Mucosa of stomach (tissue), 1 donor: ENCODE data around the gene PRKN.

ENCODE experiments used
- H3K27me3 ChIP-seq: one replicate; pipeline ENCODE4 v1.7.0; 2013; ENCODE audit warnings: mild to moderate bottlenecking, low read length; ENCODE audit not compliant: control insufficient read depth, insufficient read depth
- H3K36me3 ChIP-seq: one replicate; pipeline ENCODE4 v1.7.0; 2013; ENCODE audit warnings: low read length; ENCODE audit not compliant: control insufficient read depth, insufficient read depth
- H3K4me1 ChIP-seq: one replicate; pipeline ENCODE4 v1.7.0; 2013; ENCODE audit warnings: mild to moderate bottlenecking, low read length; ENCODE audit not compliant: control insufficient read depth, insufficient read depth
- H3K4me3 ChIP-seq: one replicate; pipeline ENCODE4 v1.7.0; 2013; ENCODE audit warnings: low read length
- H3K9ac ChIP-seq: one replicate; pipeline ENCODE4 v1.7.0; 2013; ENCODE audit warnings: mild to moderate bottlenecking, low read length, moderate library complexity
- H3K9me3 ChIP-seq: one replicate; pipeline ENCODE4 v1.7.0; 2013; ENCODE audit warnings: mild to moderate bottlenecking, low read length, moderate library complexity; ENCODE audit not compliant: control insufficient read depth
- donor health status: Pancreatic carcinoma.

The PRKN gene

GRCh38 chr6:162313922-162314660, 413.5 kb downstream of the PRKN start:
- H3K27me3 ChIP-seq: no peaks in the 10 kb centered on the region
- no peaks in the 10 kb centered on the region for H3K36me3 ChIP-seq
- no peaks in the 10 kb centered on the region for H3K4me1 ChIP-seq
- H3K4me3 ChIP-seq: no peak overlapping the region
- H3K9ac ChIP-seq: no peak overlapping the region
- H3K9me3 ChIP-seq: no peaks in the 10 kb centered on the region

GRCh38 chr6:162307865-162308264, 419.7 kb downstream of the PRKN start:
- H3K4me1 ChIP-seq: no peaks in the 10 kb centered on the region
- no peak overlapping the region for H3K4me3 ChIP-seq
- no peak overlapping the region for H3K9ac ChIP-seq
- no peaks in the 10 kb centered on the region for H3K9me3 ChIP-seq
- no peaks in the 10 kb centered on the region for H3K27me3 ChIP-seq
- H3K36me3 ChIP-seq: no peaks in the 10 kb centered on the region

- Histone ChIP-seq H3K9me3 (no peaks in the 10 kb centered on the region), H3K4me3 (no peak overlapping the region), H3K36me3 (no peaks in the 10 kb centered on the region), H3K4me1 (no peaks in the 10 kb centered on the region), H3K27me3 (no peaks in the 10 kb centered on the region), H3K9ac (no peak overlapping the region)
These were observed 420.9 kb downstream of the PRKN start for GRCh38 chr6:162306616-162307015.

- H3K36me3 ChIP-seq: no peaks in the 10 kb centered on the region
- no peak overlapping the region for H3K9ac ChIP-seq
- no peaks in the 10 kb centered on the region for H3K27me3 ChIP-seq
- H3K9me3 ChIP-seq: no peaks in the 10 kb centered on the region
- H3K4me1 ChIP-seq: no peaks in the 10 kb centered on the region
- H3K4me3 ChIP-seq: no peak overlapping the region
These were observed 426.4 kb downstream of the PRKN start for GRCh38 chr6:162301128-162301527.

GRCh38 chr6:162294029-162294428, 433.5 kb downstream of the PRKN start:
- Histone ChIP-seq H3K9ac (no peak overlapping the region), H3K9me3 (no peaks in the 10 kb centered on the region), H3K4me3 (no peak overlapping the region), H3K36me3 (no peaks in the 10 kb centered on the region), H3K4me1 (no peaks in the 10 kb centered on the region), H3K27me3 (no peaks in the 10 kb centered on the region)

GRCh38 chr6:162292915-162293314, 434.7 kb downstream of the PRKN start:
- Histone ChIP-seq H3K9me3 (no peaks in the 10 kb centered on the region), H3K9ac (no peak overlapping the region), H3K4me3 (no peak overlapping the region), H3K36me3 (no peaks in the 10 kb centered on the region), H3K4me1 (no peaks in the 10 kb centered on the region), H3K27me3 (no peaks in the 10 kb centered on the region)

GRCh38 chr6:162290846-162291465, 436.6 kb downstream of the PRKN start:
- H3K9me3 ChIP-seq: no peaks in the 10 kb centered on the region

GRCh38 chr6:162289972-162290371, 437.6 kb downstream of the PRKN start:
- H3K4me3 ChIP-seq: no peak overlapping the region
- H3K36me3 ChIP-seq: no peaks in the 10 kb centered on the region
- H3K9me3 ChIP-seq: no peaks in the 10 kb centered on the region
- no peak overlapping the region for H3K9ac ChIP-seq
- no peaks in the 10 kb centered on the region for H3K4me1 ChIP-seq
- H3K27me3 ChIP-seq: no peaks in the 10 kb centered on the region

More at GRCh38 chr6:162290846-162291465, 436.6 kb downstream of the PRKN start:
- no peak overlapping the region for H3K9ac ChIP-seq
- no peaks in the 10 kb centered on the region for H3K36me3 ChIP-seq
- H3K27me3 ChIP-seq: no peaks in the 10 kb centered on the region
- H3K4me1 ChIP-seq: no peaks in the 10 kb centered on the region
- H3K4me3 ChIP-seq: no peak overlapping the region

GRCh38 chr6:162273986-162274385, 453.6 kb downstream of the PRKN start:
- Histone ChIP-seq H3K4me1 (no peaks in the 10 kb centered on the region), H3K9me3 (no peaks in the 10 kb centered on the region), H3K27me3 (no peaks in the 10 kb centered on the region), H3K36me3 (no peaks in the 10 kb centered on the region), H3K4me3 (no peak overlapping the region), H3K9ac (no peak overlapping the region)

GRCh38 chr6:162271922-162272321, 455.6 kb downstream of the PRKN start:
- Histone ChIP-seq H3K9ac (no peak overlapping the region), H3K4me1 (no peaks in the 10 kb centered on the region), H3K36me3 (no peaks in the 10 kb centered on the region), H3K9me3 (no peaks in the 10 kb centered on the region), H3K27me3 (no peaks in the 10 kb centered on the region), H3K4me3 (no peak overlapping the region)

- no peaks in the 10 kb centered on the region for H3K4me1 ChIP-seq
- no peaks in the 10 kb centered on the region for H3K27me3 ChIP-seq
- no peaks in the 10 kb centered on the region for H3K36me3 ChIP-seq
- H3K4me3 ChIP-seq: no peak overlapping the region
- no peaks in the 10 kb centered on the region for H3K9me3 ChIP-seq
- no peak overlapping the region for H3K9ac ChIP-seq
These were observed 456.6 kb downstream of the PRKN start for GRCh38 chr6:162270966-162271365.

- Histone ChIP-seq H3K9me3 (no peaks in the 10 kb centered on the region), H3K27me3 (no peaks in the 10 kb centered on the region), H3K4me3 (no peak overlapping the region), H3K4me1 (no peaks in the 10 kb centered on the region), H3K9ac (no peak overlapping the region), H3K36me3 (no peaks in the 10 kb centered on the region)
These were observed 459.9 kb downstream of the PRKN start for GRCh38 chr6:162267641-162268040.
